H1 (cell line): Measurements from ENCODE around the gene MACC1. TPM values are rescaled to one million over a fixed set of nuclear protein-coding genes. Genes with fewer than 3 reads are reported as not detected.

Experiments
- CTCF ChIA-PET: fragments of 300-600 bp; sonication (Branson Sonifier 250); formaldehyde crosslinking; loops from one replicate; lab custom pipeline; 2021; ENCODE audit not compliant: partially characterized antibody; lab: Charles Lee
- POLR2A ChIA-PET: fragments of 300-600 bp; sonication (Branson Sonifier 250); formaldehyde crosslinking; loops from one replicate; lab custom pipeline; 2021; ENCODE audit warnings: inconsistent platforms; ENCODE audit not compliant: partially characterized antibody; lab: Charles Lee
- DNase-seq, 2 experiments: peaks; one replicate each; pipeline versions ENCODE4 v3.0.0 to v3.0.0-alpha.2; 2010 to 2022; ENCODE audit warnings: low spot score in 2 of 2, low read depth in 1 of 2, mixed read lengths in 1 of 2
- FAIRE-seq: peaks from 2 replicates; lab custom pipeline; 2011; peaks lifted over from hg19 to GRCh38; lab: Jason Lieb, UNC
- H2AFZ ChIP-seq: 2 replicates; pipeline ENCODE4 v1.8.1; 2012; ENCODE audit warnings: low read length, inconsistent platforms
- H2AK5ac ChIP-seq: 2 replicates; pipeline ENCODE4 v1.6.1; 2013; ENCODE audit warnings: low read depth, low read length
- H2BK120ac ChIP-seq: replicated peaks from 2 replicates; pipeline ENCODE3; 2013; ENCODE audit warnings: low read depth, low read length, inconsistent platforms
- H2BK12ac ChIP-seq: 2 replicates; pipeline ENCODE4 v1.6.1; 2013; ENCODE audit warnings: low read depth, low read length
- H2BK15ac ChIP-seq: 2 replicates; pipeline ENCODE4 v1.6.1; 2013; ENCODE audit warnings: low read length
- H2BK20ac ChIP-seq: 2 replicates; pipeline ENCODE4 v1.6.1; 2013; ENCODE audit warnings: low read length
- H2BK5ac ChIP-seq: 2 replicates; pipeline ENCODE4 v1.6.1; 2013; ENCODE audit warnings: low read depth, low read length
- H3K14ac ChIP-seq: 2 replicates; pipeline ENCODE4 v1.6.1; 2013; ENCODE audit warnings: inconsistent platforms; ENCODE audit not compliant: insufficient read length
- H3K18ac ChIP-seq: 2 replicates; pipeline ENCODE4 v1.6.1; 2013; ENCODE audit warnings: low read length; ENCODE audit errors: extremely low read depth
- H3K23ac ChIP-seq: 2 replicates; pipeline ENCODE4 v1.6.1; 2013; ENCODE audit warnings: inconsistent platforms; ENCODE audit not compliant: insufficient read length
- H3K23me2 ChIP-seq: 2 replicates; pipeline ENCODE4 v1.6.1; 2013; ENCODE audit warnings: low read depth, low read length
- H3K27ac ChIP-seq: 2 replicates; pipeline ENCODE4 v1.6.1; 2011; ENCODE audit warnings: low read depth, low read length, inconsistent platforms
- H3K27me3 ChIP-seq, 4 experiments: replicated peaks in 1 of 4; 1 replicate in 1 of 4; 2 replicates in 3 of 4; pipeline versions ENCODE4 v1.6.1 to v1.8.1; 2011 to 2013; ENCODE audit warnings: low read length in 3 of 4, mild to moderate bottlenecking in 3 of 4, inconsistent platforms in 2 of 4, mixed read lengths in 2 of 4, moderate library complexity in 1 of 4; ENCODE audit not compliant: control insufficient read depth in 3 of 4, insufficient read depth in 3 of 4; ENCODE audit errors: extremely low read depth in 1 of 4
- H3K36me3 ChIP-seq, 4 experiments: 2 replicates each; pipeline versions ENCODE4 v1.6.1 to v1.8.1; 2011 to 2013; ENCODE audit warnings: mild to moderate bottlenecking in 4 of 4, low read length in 3 of 4, moderate library complexity in 2 of 4, control low read depth in 1 of 4, inconsistent platforms in 1 of 4; ENCODE audit not compliant: insufficient read depth in 4 of 4, control insufficient read depth in 2 of 4
- H3K4ac ChIP-seq: replicated peaks from 2 replicates; pipeline ENCODE3; 2013; ENCODE audit warnings: low read length, low read depth, mixed read lengths, inconsistent platforms; ENCODE audit not compliant: insufficient read length
- H3K4me1 ChIP-seq, 4 experiments: replicated peaks in 1 of 4; 1 replicate in 1 of 4; 2 replicates in 3 of 4; pipeline versions ENCODE4 v1.6.1 to v1.8.1; 2011 to 2013; ENCODE audit warnings: low read length in 3 of 4, inconsistent platforms in 2 of 4, mixed read lengths in 1 of 4; ENCODE audit not compliant: insufficient read depth in 4 of 4, control insufficient read depth in 3 of 4
- H3K4me2 ChIP-seq, 2 experiments: 2 replicates each; pipeline versions ENCODE4 v1.6.1 to v1.8.1; 2011 to 2013; ENCODE audit warnings: low read depth in 2 of 2, low read length in 2 of 2, control low read depth in 1 of 2, inconsistent platforms in 1 of 2, mild to moderate bottlenecking in 1 of 2; ENCODE audit not compliant: insufficient read depth in 1 of 2
- H3K4me3 ChIP-seq, 4 experiments: fragments of 200-600, 300-600 bp in 1 of 4; sonication (generic), shearing (Covaris generic), sonication (Bioruptor Twin) in 1 of 4; 2 replicates each; pipeline versions ENCODE4 v1.5.1 to v1.8.1; 2011 to 2016; ENCODE audit warnings: low read length in 4 of 4, low read depth in 3 of 4, control low read depth in 2 of 4, inconsistent platforms in 2 of 4, mild to moderate bottlenecking in 2 of 4, mixed read lengths in 1 of 4, moderate library complexity in 1 of 4; ENCODE audit not compliant: insufficient read depth in 2 of 4; ENCODE audit errors: extremely low read depth in 1 of 4
- H3K56ac ChIP-seq: replicated peaks from 2 replicates; pipeline ENCODE3; 2013; ENCODE audit warnings: low read depth, mild to moderate bottlenecking, mixed read lengths, low read length, inconsistent platforms; ENCODE audit not compliant: insufficient read length
- H3K79me1 ChIP-seq: 2 replicates; pipeline ENCODE4 v1.6.1; 2013; ENCODE audit warnings: low read depth, low read length, control low read depth
- H3K79me2 ChIP-seq, 2 experiments: 2 replicates each; pipeline versions ENCODE4 v1.6.1 to v1.8.1; 2012 to 2013; ENCODE audit warnings: low read length in 2 of 2, mild to moderate bottlenecking in 2 of 2, inconsistent platforms in 1 of 2; ENCODE audit not compliant: insufficient read depth in 2 of 2, control insufficient read depth in 1 of 2
- H3K9ac ChIP-seq, 4 experiments: replicated peaks in 1 of 4; 1 replicate in 1 of 4; 2 replicates in 3 of 4; pipeline versions ENCODE4 v1.6.1 to v1.8.1; 2011 to 2013; ENCODE audit warnings: low read depth in 3 of 4, low read length in 3 of 4, control low read depth in 2 of 4, mild to moderate bottlenecking in 2 of 4, moderate library complexity in 2 of 4, inconsistent platforms in 1 of 4; ENCODE audit errors: extremely low read depth in 1 of 4
- H3K9me3 ChIP-seq, 2 experiments: 2 replicates each; pipeline versions ENCODE4 v1.6.1 to v1.8.1; 2012 to 2013; ENCODE audit warnings: mild to moderate bottlenecking in 2 of 2, moderate library complexity in 2 of 2, control low read depth in 1 of 2, inconsistent platforms in 1 of 2, low read depth in 1 of 2, low read length in 1 of 2, mixed read lengths in 1 of 2; ENCODE audit not compliant: insufficient read depth in 2 of 2
- H4K20me1 ChIP-seq, 2 experiments: replicated peaks in 1 of 2; 2 replicates each; pipeline versions ENCODE3 to v1.8.1; 2011 to 2013; ENCODE audit warnings: inconsistent platforms in 2 of 2, low read length in 2 of 2, mild to moderate bottlenecking in 1 of 2; ENCODE audit not compliant: insufficient read depth in 2 of 2, control insufficient read depth in 1 of 2
- H4K5ac ChIP-seq: 2 replicates; pipeline ENCODE4 v1.6.1; 2013; ENCODE audit warnings: low read length, low read depth, mixed read lengths, inconsistent platforms; ENCODE audit not compliant: insufficient read length
- H4K8ac ChIP-seq: 2 replicates; pipeline ENCODE4 v1.8.0; 2013; ENCODE audit warnings: mild to moderate bottlenecking, moderate library complexity, low read length, inconsistent platforms; ENCODE audit not compliant: insufficient read depth; ENCODE audit errors: extremely low read depth
- H4K91ac ChIP-seq: replicated peaks from 2 replicates; pipeline ENCODE3; 2013; ENCODE audit warnings: low read length, mixed read lengths, inconsistent platforms; ENCODE audit not compliant: insufficient read length
- CBX5 ChIP-seq: fragments of 300-800, 300-1000 bp; sonication (generic); IDR thresholded peaks from 2 replicates; pipeline ENCODE4 v1.7.1; 2016; ENCODE audit warnings: antibody characterized with exemption, low read length, low read depth
- CEBPB ChIP-seq: IDR thresholded peaks from 2 replicates; pipeline ENCODE4 v1.6.1; 2012; ENCODE audit warnings: low read depth, low read length
- HDAC2 ChIP-seq, 2 experiments: fragments of 300-600 bp in 1 of 2; sonication (generic) in 1 of 2; IDR thresholded peaks; 2 replicates each; pipeline ENCODE4 v1.6.1; 2011 to 2012; ENCODE audit warnings: low read depth in 2 of 2, low read length in 2 of 2, mild to moderate bottlenecking in 2 of 2, moderate library complexity in 2 of 2, borderline replicate concordance in 1 of 2, inconsistent platforms in 1 of 2
- HDAC6 ChIP-seq: IDR thresholded peaks from one replicate; pipeline ENCODE4 v1.7.1; 2012; ENCODE audit warnings: low read depth, mild to moderate bottlenecking, inconsistent platforms, low read length, moderate library complexity
- JUN ChIP-seq: IDR thresholded peaks from 2 replicates; pipeline ENCODE4 v1.6.1; 2011; ENCODE audit warnings: low read depth, mild to moderate bottlenecking, improper control_type of control experiment, low read length
- KDM1A ChIP-seq: fragments of 200-600, 300-600 bp; sonication (generic); IDR thresholded peaks from 2 replicates; pipeline ENCODE4 v1.7.1; 2016; ENCODE audit warnings: mild to moderate bottlenecking, low read length, borderline replicate concordance
- NANOG ChIP-seq: IDR thresholded peaks from 2 replicates; pipeline ENCODE4 v1.6.1; 2011; ENCODE audit warnings: low read length, low read depth, mild to moderate bottlenecking, inconsistent platforms; ENCODE audit not compliant: insufficient read depth, poor library complexity, severe bottlenecking
- POLR2A ChIP-seq, 2 experiments: IDR thresholded peaks; 1 replicate in 1 of 2; 2 replicates in 1 of 2; pipeline ENCODE4 v1.6.1; 2011; ENCODE audit warnings: low read depth in 2 of 2, low read length in 2 of 2, mild to moderate bottlenecking in 2 of 2; ENCODE audit errors: control extremely low read depth in 1 of 2
- RXRA ChIP-seq: IDR thresholded peaks from 2 replicates; pipeline ENCODE4 v1.6.1; 2011; ENCODE audit warnings: low read depth, mild to moderate bottlenecking, low read length, moderate library complexity; ENCODE audit not compliant: insufficient read depth
- SIX5 ChIP-seq: IDR thresholded peaks from 2 replicates; pipeline ENCODE4 v1.6.1; 2011; ENCODE audit warnings: mild to moderate bottlenecking, low read depth, low read length
- TAF1 ChIP-seq: IDR thresholded peaks from 2 replicates; pipeline ENCODE4 v1.6.1; 2011; ENCODE audit warnings: mild to moderate bottlenecking, low read depth, low read length
- YY1 ChIP-seq: IDR thresholded peaks from 2 replicates; pipeline ENCODE4 v1.6.1; 2011; ENCODE audit warnings: low read depth, mild to moderate bottlenecking, low read length
- WGBS, 2 experiments: shearing (Covaris generic) in 1 of 2; methylation state at CpG; one replicate each; pipeline versions ENCODE4 v1.1.6 to v1.1.7; 2013 to 2015; ENCODE audit warnings: low lambda C conversion rate in 2 of 2, mixed read lengths in 2 of 2, inconsistent platforms in 1 of 2, low coverage in 1 of 2, missing lambda C conversion rate in 1 of 2; ENCODE audit not compliant: insufficient replicate concordance in 2 of 2, insufficient coverage in 1 of 2, insufficient read length in 1 of 2; ENCODE audit errors: extremely low coverage in 1 of 2, missing lambda C conversion rate in 1 of 2; 5-methylcytosine and 5-hydroxymethylcytosine counted together
- polyA plus RNA-seq, 7 experiments: library from polyadenylated mRNA; depleted of rRNA in 3 of 7; stranded (reverse) in 5 of 7; unstranded in 2 of 7; fragments of >200 nt in 5 of 7; fragments of 200-250 nt in 2 of 7; gene quantifications; 1 replicate in 5 of 7; 2 replicates in 1 of 7; 4 replicates in 1 of 7; pipeline versions ENCODE4 v1.2.1 to v1.2.3, GENCODE V29; 2011 to 2013; ENCODE audit warnings: missing spikeins in 2 of 7, mixed read lengths in 2 of 7
- total RNA-seq: library from RNA; stranded (reverse); fragmentation: NEBNext Ultra II Directional; extraction: Animal tissue kit (Norgen Biotek cat#: 25700); gene quantifications from 2 replicates; pipeline ENCODE4 v1.2.1, GENCODE V29; 2021
- TF ChIP-seq, protein P1 (sequence below): IDR thresholded peaks from 2 replicates; pipeline ENCODE4 v1.6.1; 2011; ENCODE audit warnings: low read length, improper control_type of control experiment
- TF ChIP-seq, protein P2 (sequence below): IDR thresholded peaks from 2 replicates; pipeline ENCODE4 v1.6.1; 2012; ENCODE audit warnings: inconsistent platforms

Gene MACC1
- total and polyA plus RNA-seq, 2 of the 8 experiments (the other 6 are each of a cell fraction or from before 2014, with no cell fraction given), result 2.0 to 17.2 TPM

GRCh38 chr7:20193873-20194272 is 23.3 kb downstream of the MACC1 start:
- POLR2A ChIA-PET, result no interaction called here
- Histone ChIP-seq H3K14ac (no peak overlapping the region), H3K18ac (no peak overlapping the region; the same call in 1 of the 2 replicates), H2BK15ac (no peak overlapping the region), H4K5ac (no peak overlapping the region), H3K23me2 (peaks cover 2% of the 10 kb centered on the region; the same call in 1 of the 2 replicates), H3K56ac (no peak overlapping the region), H2BK20ac (no peak overlapping the region)
- TF ChIP-seq CBX5, result no peak
- TF ChIP-seq TAF1, result no peak
- TF ChIP-seq SIX5, result no peak
- no peak for TF ChIP-seq JUN
- no peak for TF ChIP-seq HDAC2 (IDR thresholded peaks at IDR 0.05; ENCODE audit: borderline replicate concordance in 1 of 2, low read depth in 2 of 2, low read length in 2 of 2)
- TF ChIP-seq HDAC6, result no peak
- no peak for TF ChIP-seq POLR2A (IDR thresholded peaks at IDR 0.05; ENCODE audit: control extremely low read depth in 1 of 2, low read depth in 2 of 2, low read length in 2 of 2)
- no peak for TF ChIP-seq KDM1A
- TF ChIP-seq, protein P1, sequence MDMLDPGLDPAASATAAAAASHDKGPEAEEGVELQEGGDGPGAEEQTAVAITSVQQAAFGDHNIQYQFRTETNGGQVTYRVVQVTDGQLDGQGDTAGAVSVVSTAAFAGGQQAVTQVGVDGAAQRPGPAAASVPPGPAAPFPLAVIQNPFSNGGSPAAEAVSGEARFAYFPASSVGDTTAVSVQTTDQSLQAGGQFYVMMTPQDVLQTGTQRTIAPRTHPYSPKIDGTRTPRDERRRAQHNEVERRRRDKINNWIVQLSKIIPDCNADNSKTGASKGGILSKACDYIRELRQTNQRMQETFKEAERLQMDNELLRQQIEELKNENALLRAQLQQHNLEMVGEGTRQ, result no peak
- TF ChIP-seq NANOG, result no peak
- no peak for TF ChIP-seq YY1
- TF ChIP-seq RXRA, result no peak
- no peak for TF ChIP-seq CEBPB
- TF ChIP-seq, protein P2, sequence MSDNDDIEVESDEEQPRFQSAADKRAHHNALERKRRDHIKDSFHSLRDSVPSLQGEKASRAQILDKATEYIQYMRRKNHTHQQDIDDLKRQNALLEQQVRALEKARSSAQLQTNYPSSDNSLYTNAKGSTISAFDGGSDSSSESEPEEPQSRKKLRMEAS, result no peak
- TF ChIP-seq, all 59 proteins: peak for 0
- Histone ChIP-seq H2BK120ac (no peak overlapping the region), H3K36me3 (no peaks in the 10 kb centered on the region), H2BK5ac (no peak overlapping the region), H3K27ac (no peak overlapping the region), H4K20me1 (no peaks in the 10 kb centered on the region), H4K8ac (no peak overlapping the region), H3K9me3 (peaks cover 3 to 7% of the 10 kb centered on the region in 2 experiments; a peak in 2 of 4 replicates), H3K23ac (no peak overlapping the region), H2BK12ac (no peak overlapping the region), H4K91ac (no peak overlapping the region), H3K4me3 (no peak overlapping the region), H3K27me3 (no peaks in the 10 kb centered on the region), H3K4me1 (no peaks in the 10 kb centered on the region), H3K4me2 (no peak overlapping the region), H3K4ac (no peak overlapping the region), H3K79me1 (no peaks in the 10 kb centered on the region), H2AFZ (no peak overlapping the region), H3K9ac (no peak overlapping the region), H3K79me2 (no peaks in the 10 kb centered on the region; a peak in 1 of 4 replicates), H2AK5ac (no peak overlapping the region)
- WGBS, 2 experiments, result 93% methylated on average over 6 of the region's 6 CpGs; no CpG with 5 or more reads in 1 of the 2 experiments
- FAIRE-seq, result no peak
- DNase-seq, result no peak
- CTCF ChIA-PET, result interaction anchor here (0.7 to 4.5 kb wide), 4 partner anchors 9 to 446 kb away, joined by 3 to 15 read pairs (median 5); no protein-coding TSS in a partner anchor
